ENCODE data around the gene HIVEP1. TPM values are rescaled to one million over a fixed set of nuclear protein-coding genes. Genes with fewer than 3 reads are reported as not detected.

HIVEP1 gene
- total RNA-seq, 1 experiment from 2014 or later: 24.2 TPM

DNA sequence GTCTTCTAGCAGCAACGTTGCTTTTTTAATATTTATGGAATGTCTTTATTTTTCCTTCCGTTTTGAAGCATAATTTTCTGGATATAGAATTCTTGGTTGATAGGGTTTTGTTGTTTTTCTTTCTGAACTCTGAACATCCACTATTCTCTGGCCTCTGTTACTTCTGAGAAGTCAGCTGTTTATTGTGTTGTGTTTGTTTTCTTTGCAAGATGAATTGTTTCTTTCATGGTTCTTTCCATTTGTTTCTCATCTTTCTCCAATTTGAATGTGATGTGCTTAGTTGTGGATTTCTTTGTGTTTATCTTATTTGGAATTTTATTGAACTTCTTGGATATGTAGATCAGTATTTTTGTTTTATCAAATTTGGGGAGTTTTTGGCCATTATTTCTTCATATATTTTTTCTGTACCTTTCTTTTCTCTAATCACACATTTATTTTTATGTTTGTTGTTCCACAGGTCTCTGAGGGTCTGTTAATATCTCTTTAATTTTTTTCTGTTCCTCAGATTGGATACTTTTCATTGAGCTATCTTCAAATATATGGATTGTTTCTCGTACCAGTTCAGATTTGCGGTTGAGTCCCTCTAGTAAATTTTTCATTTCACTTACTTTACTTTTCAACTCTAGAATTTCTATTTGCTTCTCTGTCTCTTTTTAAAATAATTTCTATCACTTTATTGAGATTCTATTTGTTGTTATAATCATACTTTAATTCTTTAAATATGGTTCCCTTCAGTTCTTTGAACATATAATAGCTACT lies 18.0 kb downstream of the HIVEP1 start:
- ChIA-PET POLR2A (ENCODE audit: unreplicated experiment) (no interaction called here), CTCF (no interaction called here)
- H3K4me3 ChIP-seq: no peak overlapping the region
- no peak for TF ChIP-seq EZH2 (IDR thresholded peaks at IDR 0.05; ENCODE audit: low read depth)
- TF ChIP-seq, protein P1, sequence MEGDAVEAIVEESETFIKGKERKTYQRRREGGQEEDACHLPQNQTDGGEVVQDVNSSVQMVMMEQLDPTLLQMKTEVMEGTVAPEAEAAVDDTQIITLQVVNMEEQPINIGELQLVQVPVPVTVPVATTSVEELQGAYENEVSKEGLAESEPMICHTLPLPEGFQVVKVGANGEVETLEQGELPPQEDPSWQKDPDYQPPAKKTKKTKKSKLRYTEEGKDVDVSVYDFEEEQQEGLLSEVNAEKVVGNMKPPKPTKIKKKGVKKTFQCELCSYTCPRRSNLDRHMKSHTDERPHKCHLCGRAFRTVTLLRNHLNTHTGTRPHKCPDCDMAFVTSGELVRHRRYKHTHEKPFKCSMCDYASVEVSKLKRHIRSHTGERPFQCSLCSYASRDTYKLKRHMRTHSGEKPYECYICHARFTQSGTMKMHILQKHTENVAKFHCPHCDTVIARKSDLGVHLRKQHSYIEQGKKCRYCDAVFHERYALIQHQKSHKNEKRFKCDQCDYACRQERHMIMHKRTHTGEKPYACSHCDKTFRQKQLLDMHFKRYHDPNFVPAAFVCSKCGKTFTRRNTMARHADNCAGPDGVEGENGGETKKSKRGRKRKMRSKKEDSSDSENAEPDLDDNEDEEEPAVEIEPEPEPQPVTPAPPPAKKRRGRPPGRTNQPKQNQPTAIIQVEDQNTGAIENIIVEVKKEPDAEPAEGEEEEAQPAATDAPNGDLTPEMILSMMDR (conservative IDR thresholded peaks at IDR 0.05): no peak
- peaks cover 22% of the 10 kb centered on the region; the same call in 1 of the 2 replicates for H3K9me3 ChIP-seq (ENCODE audit: insufficient read depth, low read depth)
- DNase-seq: no peak
- peaks cover 14% of the 10 kb centered on the region for H3F3A ChIP-seq (ENCODE audit: insufficient read depth, low read depth)
- H3K27ac ChIP-seq: no peak overlapping the region
- peaks cover 58% of the 10 kb centered on the region for H3K79me2 ChIP-seq (ENCODE audit: low read depth)
- BruUV-seq (replicated peaks): no TSS peak
- H3K4me1 ChIP-seq (replicated peaks; ENCODE audit: insufficient read depth): peaks cover 16% of the 10 kb centered on the region
- H3K4me2 ChIP-seq: no peak overlapping the region
- H4K20me1 ChIP-seq (ENCODE audit: insufficient read depth): no peaks in the 10 kb centered on the region
- H2AFZ ChIP-seq: no peak overlapping the region
- no peaks in the 10 kb centered on the region for H3K27me3 ChIP-seq (ENCODE audit: insufficient read depth, low read depth)
- no peaks in the 10 kb centered on the region for H3K9me2 ChIP-seq (ENCODE audit: insufficient read depth)
- peaks cover 41% of the 10 kb centered on the region; the same call in 1 of the 2 replicates for H3K36me3 ChIP-seq (ENCODE audit: low read depth)
- intact Hi-C loops (cut with micrococcal nuclease; ENCODE audit: unreplicated experiment): no loop called here

DNA sequence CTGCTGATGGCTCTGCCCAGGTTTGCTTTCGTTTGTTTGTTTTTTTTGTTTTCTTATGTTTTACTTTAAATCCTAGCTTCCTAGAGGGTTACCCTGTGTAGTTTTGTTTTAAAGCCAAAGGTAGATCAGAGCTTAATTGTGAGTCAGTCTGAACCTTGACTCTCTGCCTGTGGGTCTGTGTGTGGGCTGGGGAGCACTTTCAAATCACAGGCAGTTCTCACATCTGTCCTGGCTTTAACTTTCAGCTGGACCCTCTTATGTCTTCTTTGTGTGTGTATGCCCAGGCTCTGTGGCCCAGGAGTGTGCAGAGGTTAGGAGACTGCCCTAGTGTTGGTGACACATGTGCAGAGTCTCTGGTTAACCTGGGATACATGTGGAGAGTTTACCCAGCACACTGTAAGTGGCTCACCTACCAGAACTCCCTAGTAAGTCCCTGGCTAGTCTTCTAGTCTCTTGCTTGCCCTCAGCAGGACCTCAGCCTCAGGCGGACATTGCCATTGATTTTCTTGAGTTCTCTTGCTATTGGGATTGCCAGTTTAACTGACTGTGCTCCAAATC lies 19.0 kb downstream of the HIVEP1 start:
- ChIA-PET POLR2A (ENCODE audit: unreplicated experiment) (no interaction called here), CTCF (no interaction called here)
- Histone ChIP-seq H3K79me2 (ENCODE audit: low read depth) (peaks cover 66% of the 10 kb centered on the region), H3K27ac (no peak overlapping the region), H3K36me3 (ENCODE audit: low read depth) (peaks cover 39% of the 10 kb centered on the region; the same call in 1 of the 2 replicates), H3K9me3 (ENCODE audit: insufficient read depth, low read depth) (peaks cover 22% of the 10 kb centered on the region; the same call in 1 of the 2 replicates), H3K4me3 (no peak overlapping the region), H3K4me2 (no peak overlapping the region), H4K20me1 (ENCODE audit: insufficient read depth) (no peaks in the 10 kb centered on the region), H2AFZ (no peak overlapping the region), H3K9me2 (ENCODE audit: insufficient read depth) (0 out of 2 replicates have a peak, but pooled peaks cover 4% of the 10 kb centered on the region), H3K27me3 (ENCODE audit: insufficient read depth, low read depth) (no peaks in the 10 kb centered on the region), H3K4me1 (replicated peaks; ENCODE audit: insufficient read depth) (peaks cover 16% of the 10 kb centered on the region), H3F3A (ENCODE audit: insufficient read depth, low read depth) (peaks cover 14% of the 10 kb centered on the region)
- DNase-seq: no peak
- TF ChIP-seq, protein P1 (conservative IDR thresholded peaks at IDR 0.05): no peak
- no peak for TF ChIP-seq EZH2 (IDR thresholded peaks at IDR 0.05; ENCODE audit: low read depth)
- intact Hi-C loops (cut with micrococcal nuclease; ENCODE audit: unreplicated experiment): no loop called here
- BruUV-seq (replicated peaks): no TSS peak

DNA sequence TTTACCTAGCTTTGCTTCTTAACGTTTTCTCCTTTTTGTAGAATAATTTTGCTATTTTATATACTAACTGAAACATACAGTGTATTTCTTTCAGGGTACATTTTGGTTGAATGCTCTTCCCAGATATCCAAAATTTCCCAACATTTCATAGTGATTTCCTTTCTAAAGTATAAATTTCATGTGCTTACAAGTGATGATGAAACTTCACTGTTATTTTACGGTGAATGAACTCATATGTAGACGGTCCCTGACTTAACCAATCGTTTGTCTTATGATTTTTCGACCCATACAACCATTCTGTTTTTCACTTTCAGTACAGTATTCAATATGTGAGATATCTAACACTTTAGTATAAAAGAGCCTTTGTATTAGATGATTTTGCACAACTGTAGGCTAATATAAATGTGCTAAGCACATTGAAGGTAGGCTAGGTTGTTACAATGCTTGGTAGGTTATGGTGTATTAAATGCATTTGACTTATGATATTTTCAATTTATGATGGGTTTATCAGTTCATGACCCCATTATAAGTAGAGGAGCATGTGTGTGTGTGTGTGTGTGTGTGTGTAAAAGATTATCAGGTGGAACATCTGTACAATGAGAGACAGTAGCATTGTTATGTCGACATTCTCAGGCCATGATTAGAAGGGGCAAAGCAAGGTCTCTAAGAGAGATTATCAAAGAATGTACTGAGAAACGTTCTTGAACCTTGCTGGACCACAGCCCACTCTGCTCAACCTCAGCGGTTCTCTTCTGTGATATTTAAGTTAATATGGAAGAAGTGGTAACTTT lies 20.9 kb downstream of the HIVEP1 start:
- no peaks in the 10 kb centered on the region for H4K20me1 ChIP-seq (ENCODE audit: insufficient read depth)
- H3K79me2 ChIP-seq (ENCODE audit: low read depth): peaks cover 76% of the 10 kb centered on the region
- H3K9me3 ChIP-seq (ENCODE audit: insufficient read depth, low read depth): peaks cover 22% of the 10 kb centered on the region; the same call in 1 of the 2 replicates
- no peak overlapping the region for H2AFZ ChIP-seq
- peak overlapping the region; percentile 47; the same call in 1 of the 2 replicates for H3K27ac ChIP-seq
- H3K4me1 ChIP-seq (replicated peaks; ENCODE audit: insufficient read depth): peaks cover 16% of the 10 kb centered on the region
- no peak for TF ChIP-seq EZH2 (IDR thresholded peaks at IDR 0.05; ENCODE audit: low read depth)
- TF ChIP-seq, protein P1 (conservative IDR thresholded peaks at IDR 0.05): no peak
- intact Hi-C loops (cut with micrococcal nuclease; ENCODE audit: unreplicated experiment): no loop called here
- H3K4me2 ChIP-seq: peak overlapping the region; percentile 53
- H3F3A ChIP-seq (ENCODE audit: insufficient read depth, low read depth): peaks cover 14% of the 10 kb centered on the region
- BruUV-seq (replicated peaks): no TSS peak
- POLR2A ChIA-PET (ENCODE audit: unreplicated experiment): no interaction called here
- H3K9me2 ChIP-seq (ENCODE audit: insufficient read depth): 0 out of 2 replicates have a peak, but pooled peaks cover 4% of the 10 kb centered on the region
- H3K27me3 ChIP-seq (ENCODE audit: insufficient read depth, low read depth): no peaks in the 10 kb centered on the region
- no peak overlapping the region for H3K4me3 ChIP-seq
- CTCF ChIA-PET: no interaction called here
- no peak for DNase-seq
- H3K36me3 ChIP-seq (ENCODE audit: low read depth): peaks cover 28% of the 10 kb centered on the region; the same call in 1 of the 2 replicates

Data from PC-9 (cell line).